CD1c-positive myeloid dendritic cell (primary cell): ENCODE data around the gene CRHR2.
"Not testable (repeated sequence)": the region's sequence is repeated elsewhere in the genome, so short reads cannot be mapped to it uniquely, and the experiment has no call there.

Experiments
- DNase-seq: peaks from one replicate; pipeline ENCODE4 v3.0.0-alpha.2; 2016; ENCODE audit errors: extremely low spot score

Gene CRHR2

GRCh38 chr7:30654296-30655090 is 27.8 kb downstream of the CRHR2 start:
- no peak for DNase-seq

DNA sequence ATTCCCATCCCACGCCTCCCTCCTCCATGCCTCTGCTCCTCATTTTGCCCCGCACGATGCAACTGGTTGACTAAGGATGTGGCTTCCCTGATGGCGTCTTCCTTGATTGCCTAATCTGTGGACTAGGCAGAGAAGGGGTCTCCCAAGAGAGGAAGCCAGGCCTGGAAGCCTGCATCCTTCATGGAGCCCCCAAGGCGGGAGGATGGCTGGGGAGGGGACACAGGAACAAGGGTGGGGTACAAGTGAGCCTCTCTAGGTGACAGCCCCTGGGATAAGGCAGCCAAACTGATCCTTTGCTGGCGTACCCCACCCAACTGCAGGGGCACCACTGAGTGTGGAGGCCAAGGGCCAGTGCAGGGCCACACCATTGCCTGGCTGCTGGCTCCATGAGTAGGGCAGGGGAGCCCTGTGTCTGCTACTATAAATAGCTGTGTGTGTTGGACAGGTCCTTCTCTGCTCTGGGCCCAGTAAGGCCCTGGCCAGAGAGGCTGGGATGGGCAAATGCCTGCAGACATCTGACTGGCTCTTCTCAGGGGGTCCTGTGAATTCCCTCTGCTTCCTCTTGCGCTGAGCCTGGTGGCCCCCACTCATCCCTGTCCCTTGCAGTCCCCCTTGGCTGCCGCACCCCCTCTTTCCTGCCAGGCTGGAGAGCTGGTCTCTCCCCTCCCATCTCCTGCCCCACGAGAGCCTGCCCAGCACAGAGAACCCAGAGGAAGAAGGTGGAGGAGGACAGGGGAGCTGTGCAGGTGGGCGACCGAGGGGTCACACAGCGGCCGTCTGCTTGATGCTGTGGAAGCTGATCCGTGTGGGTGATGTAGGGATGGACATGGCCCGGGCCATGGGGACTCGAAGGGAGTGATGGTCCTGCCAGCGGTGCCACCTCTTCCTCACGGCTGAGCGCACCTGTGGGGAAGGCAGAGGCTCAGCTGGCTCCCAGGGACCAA is 29.3 kb downstream of the CRHR2 start:
- no peak for DNase-seq

DNA sequence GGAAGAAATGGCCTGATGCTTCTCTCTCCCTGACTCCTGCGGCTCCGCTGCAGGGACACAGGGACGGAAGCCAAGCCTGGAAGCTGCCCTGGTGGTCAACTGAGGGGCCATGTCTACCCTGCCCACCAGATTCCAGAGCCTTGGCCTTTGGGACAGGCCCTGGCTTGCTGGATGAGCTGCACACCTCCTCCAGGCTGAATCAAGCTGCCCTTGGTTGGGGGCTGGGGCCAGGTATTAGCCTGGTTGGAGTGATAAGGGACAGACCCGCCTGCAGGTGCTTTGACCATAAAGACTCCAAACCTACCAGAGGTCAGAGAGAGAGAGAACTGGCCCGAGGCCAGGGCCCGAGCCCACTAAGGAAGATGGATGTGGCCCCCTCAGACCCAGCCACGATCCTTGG is 30.1 kb downstream of the CRHR2 start:
- DNase-seq = no peak

DNA sequence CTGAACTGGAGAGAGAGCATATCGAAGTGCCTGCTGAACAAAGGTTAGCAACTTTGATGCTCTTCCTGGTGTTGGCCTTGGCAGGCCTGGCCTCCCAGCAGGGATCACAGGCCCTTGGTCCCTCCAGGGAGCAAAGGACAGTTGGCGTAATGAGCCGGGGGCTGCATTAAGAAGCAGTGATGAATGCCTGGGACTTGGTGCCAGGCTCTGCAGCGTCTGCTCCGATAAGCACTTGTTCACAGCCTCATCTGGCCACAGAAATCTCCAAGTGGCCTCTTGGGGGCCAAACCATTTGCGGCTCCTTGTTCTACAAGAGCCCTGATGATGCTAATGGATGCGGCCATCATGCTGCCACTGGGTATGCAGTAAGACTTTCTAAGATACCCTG is 31.8 kb downstream of the CRHR2 start:
- no peak for DNase-seq

DNA sequence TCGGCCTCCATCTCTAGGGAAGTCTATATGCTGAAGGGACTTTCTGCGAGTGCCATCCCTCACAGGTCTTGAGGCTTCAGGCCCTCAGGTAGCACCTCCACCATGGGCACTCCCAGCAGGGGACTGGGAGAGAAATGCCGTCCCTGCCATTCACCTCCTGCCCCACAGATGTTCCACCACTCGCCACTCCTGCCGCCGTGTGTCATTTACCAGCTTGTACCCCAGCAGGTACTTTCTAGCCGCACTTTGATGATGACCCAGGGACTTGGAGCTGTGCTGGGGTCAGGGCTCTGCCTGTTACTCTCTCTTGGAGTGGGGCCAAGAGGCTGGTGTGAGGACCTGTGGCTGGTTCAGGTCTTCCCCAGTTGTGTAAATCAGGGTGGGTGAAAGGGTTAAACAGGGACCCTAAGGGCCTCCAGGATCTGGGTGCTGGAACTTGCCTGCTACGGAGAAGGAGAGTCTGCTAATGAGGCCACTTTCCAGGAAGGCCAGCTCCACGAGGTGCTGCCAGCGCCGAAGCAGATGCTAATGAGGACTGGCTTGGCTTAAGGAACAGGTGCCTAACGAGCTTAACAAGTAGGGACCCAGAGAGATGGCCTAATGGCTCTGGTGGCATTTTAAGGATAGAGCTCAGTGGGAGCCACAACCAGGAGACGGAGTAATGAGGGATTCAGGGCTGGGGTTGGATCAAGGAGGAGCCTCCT is 32.4 kb downstream of the CRHR2 start:
- DNase-seq = no peak

DNA sequence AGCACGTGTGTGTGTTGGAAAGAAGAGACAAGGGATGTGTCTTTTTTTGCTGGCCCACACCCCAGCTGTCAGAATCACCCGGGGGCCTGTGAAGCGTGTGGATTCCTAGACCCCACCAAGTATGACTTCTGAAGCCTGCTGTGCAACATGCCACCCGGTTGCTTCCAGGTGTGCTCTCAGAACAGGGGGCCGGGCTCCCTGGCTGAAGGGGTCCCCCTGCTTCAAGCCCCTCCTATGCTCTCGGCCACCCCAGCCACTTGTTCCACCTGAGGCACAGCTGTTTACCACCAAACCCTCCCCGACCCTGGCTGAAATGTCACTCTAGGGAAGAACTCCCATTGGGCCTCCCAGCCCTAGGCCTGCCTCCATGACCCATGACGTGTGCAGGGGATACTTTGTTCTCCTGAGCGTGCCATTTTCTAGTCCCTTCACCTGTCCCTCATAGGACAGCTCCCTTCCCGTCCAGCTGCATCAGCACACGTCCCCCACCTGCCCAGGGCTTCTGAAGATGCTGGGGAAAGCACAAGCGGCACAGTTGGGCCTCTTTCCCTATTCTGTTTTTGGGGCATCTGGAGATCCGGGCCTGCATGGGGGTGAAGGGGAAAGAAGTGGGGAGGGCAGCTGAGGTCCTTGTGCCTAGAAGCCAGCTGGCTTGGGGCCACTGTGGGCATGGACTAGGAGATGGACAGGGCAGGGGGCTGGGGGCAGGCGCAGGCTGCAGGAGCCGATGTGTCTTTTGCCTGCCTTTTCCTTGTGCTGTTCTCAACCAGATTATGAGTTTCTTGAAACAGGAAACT is 33.3 kb downstream of the CRHR2 start:
- DNase-seq = no peak

GRCh38 chr7:30647589-30648364 is 34.5 kb downstream of the CRHR2 start:
- DNase-seq = no peak

- DNase-seq = no peak
Measured at GRCh38 chr7:30646154-30646553, 36.1 kb downstream of the CRHR2 start.

DNA sequence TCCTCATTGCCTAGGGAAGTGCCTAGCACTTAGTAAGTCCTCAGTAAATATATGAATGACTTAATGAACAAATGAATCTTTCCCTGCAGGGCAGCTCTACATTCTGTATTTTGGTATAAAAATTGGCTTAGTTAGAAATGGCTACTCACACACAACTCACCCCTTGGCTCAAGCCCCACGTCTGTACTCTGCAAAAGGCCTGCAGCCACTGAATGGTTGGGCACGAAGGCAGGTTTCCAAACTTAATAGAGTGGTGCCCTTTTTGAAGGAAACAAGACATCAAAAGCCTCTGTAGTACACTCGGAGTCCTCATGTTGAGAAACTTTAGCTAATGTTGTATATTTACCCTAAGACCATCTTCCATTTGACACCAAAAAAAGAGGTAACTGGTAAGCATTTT is 36.6 kb downstream of the CRHR2 start:
- DNase-seq = no peak

DNA sequence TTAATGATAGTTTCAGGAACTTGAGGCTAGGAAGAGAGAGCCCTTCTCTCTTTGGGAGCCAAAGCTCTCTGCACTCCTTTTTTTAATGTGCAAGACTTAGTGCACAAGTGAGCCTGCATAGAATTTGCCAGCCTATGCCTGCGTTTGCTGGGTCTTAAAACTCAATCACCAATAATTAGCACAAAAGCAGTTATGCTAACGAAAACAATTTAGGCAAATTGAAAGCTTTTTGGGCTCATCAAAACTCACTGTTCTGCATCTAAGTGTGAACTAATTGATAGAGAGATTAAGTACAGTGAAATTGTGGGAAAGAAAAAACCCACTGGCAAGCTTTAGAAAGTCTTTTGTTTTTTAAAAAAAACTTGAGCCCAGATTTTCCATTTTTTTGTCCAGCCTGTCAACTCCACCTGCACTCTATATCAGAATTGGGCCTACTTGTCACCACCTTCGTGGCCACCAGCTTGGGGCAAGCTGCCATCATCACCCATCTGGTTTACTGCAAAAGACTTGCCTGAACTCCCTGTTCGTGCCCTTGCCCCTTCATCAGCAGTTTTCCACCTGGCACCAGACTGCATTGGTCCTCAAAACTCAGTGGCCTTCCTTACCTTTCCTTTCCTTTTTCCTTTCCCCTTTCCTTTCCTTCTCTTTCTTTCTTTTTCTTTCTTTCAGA is 37.8 kb downstream of the CRHR2 start:
- no peak for DNase-seq

DNA sequence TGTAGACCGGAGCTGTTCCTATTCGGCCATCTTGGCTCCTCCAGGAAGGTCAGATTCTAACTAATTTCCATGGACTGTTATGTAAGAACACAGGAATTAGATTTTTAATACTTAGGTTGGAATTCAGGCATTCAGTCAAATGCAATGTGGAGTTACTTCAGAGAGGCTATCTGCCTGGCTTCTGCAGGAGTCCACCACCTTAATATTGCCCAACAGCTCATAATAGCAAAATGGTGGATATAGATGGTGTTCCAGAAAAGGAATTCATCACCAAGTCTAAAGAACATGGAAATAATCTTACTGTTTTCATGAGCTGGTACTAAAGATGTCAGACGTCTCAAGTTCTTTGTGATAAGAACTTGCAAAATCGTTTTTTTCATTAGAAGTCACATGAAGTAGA is 39.5 kb downstream of the CRHR2 start:
- no peak for DNase-seq

GRCh38 chr7:30642322-30642721 is 39.9 kb downstream of the CRHR2 start:
- DNase-seq = not testable (repeated sequence)

DNA sequence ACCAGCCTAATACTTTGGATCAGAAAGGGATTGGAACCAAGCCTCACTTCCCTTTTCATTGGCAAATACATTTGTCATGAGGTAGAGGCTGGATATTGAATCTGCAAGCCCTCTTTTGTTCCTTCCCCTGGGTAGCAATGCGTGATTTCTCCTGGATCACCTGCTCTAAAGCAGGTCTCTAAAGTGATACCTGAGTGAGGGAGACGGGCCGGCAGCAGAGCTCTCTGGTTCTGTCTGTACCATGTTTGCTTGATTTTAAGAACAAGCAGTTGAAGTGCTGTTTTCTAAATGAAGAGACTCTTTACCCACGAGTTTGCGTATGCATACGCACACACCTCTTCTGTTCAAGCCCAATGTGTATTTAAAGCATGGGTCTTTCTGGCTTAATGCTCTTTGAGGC is 46.5 kb downstream of the CRHR2 start:
- DNase-seq = no peak

DNA sequence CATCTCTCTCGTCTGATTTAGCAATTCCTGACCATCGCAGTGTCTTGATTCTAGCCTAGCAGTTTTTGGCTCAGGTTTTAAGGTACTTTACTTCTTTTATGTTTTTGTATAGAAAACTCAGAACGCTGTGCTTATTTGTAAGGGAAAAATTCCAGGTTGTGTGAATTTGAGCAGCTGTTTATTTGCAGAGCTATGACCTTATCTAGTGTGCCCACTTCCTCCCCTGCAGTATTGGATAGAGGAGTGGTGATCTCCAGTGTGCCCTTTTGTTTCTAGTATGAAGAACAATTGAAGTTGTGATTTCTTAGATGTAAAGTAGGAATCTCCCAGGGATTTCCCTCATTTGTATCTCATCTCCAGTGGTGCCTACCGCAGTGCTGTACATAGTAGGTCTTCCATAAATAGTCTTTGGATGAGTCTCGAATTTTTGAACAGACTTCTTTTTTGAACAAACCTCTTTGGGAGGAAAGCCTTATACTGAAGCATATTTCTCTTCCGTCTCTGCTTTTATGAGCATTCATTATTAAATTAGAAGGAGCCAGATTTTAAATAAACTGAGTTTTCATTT is 47.5 kb downstream of the CRHR2 start:
- no peak for DNase-seq

DNA sequence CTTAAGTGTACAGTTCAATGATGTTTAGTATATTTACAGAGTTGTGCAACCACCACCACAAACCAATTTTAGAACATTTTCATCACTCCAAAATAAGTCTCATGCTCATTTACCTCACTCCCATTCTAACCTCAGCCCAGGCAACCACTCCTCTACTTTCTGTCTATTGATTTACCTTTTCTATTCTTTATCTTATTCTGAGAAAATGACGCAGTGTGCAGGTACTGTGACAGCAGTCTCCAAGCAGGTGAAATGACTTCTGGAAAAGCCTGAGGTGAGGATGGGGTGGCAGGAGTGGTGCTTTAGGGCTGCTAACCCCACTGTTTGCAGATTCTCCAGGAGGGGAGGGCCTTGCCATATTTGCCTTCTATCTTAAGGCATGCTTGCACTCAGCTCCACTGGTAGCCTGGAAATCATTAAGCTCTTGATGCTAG is 48.0 kb downstream of the CRHR2 start:
- no peak for DNase-seq

- no peak for DNase-seq
Measured at GRCh38 chr7:30633223-30633622, 49.0 kb downstream of the CRHR2 start.

GRCh38 chr7:30630986-30631385 is 51.3 kb downstream of the CRHR2 start:
- no peak for DNase-seq

DNA sequence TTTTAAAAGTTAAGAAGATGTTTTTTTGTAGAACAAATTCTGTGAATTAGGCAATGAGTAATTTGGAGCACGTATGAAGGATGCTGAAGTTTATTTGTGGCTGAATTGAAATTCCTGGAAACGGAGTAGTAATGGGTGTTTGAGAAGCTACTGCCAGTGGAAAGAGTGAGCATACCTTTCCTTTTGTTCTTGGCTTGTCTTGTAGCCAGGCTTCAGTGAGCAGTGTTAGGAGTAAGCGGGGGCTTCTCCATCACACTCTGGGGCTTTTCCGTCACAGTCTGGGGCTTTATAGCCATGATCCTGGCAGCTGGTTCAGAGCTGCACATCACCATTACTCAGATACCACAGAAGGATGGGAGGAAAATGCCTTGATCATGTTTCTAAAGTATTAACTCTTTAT is 55.2 kb downstream of the CRHR2 start:
- DNase-seq = no peak

- no peak for DNase-seq
Measured at GRCh38 chr7:30625283-30625682, 57.0 kb downstream of the CRHR2 start.

- DNase-seq = no peak
Measured at GRCh38 chr7:30618961-30619360, 63.3 kb downstream of the CRHR2 start.
